Measurements from ENCODE around the gene CCNH.

CCNH gene

GRCh38 chr5:87412630-87413342, at the start of gene CCNH:
TSS of gene CCNH (minus strand) at chr5:87412930. CDS start at chr5:87412794, 136 bp downstream.
- DNase-seq (ENCODE audit: low read depth, low spot score): peak; percentile 93

GRCh38 chr5:87457706-87458105, 45.0 kb upstream of the CCNH start:
- DNase-seq (ENCODE audit: low read depth, low spot score): no peak

GRCh38 chr5:87453801-87454200, 41.1 kb upstream of the CCNH start:
- no peak for DNase-seq (ENCODE audit: low read depth, low spot score)

- DNase-seq (ENCODE audit: low read depth, low spot score): no peak
Observed at GRCh38 chr5:87452837-87453236, 40.1 kb upstream of the CCNH start.

- DNase-seq (ENCODE audit: low read depth, low spot score): no peak
Observed at GRCh38 chr5:87442419-87442818, 29.7 kb upstream of the CCNH start.

GRCh38 chr5:87438231-87438630, 25.5 kb upstream of the CCNH start:
- DNase-seq (ENCODE audit: low read depth, low spot score): no peak

- no peak for DNase-seq (ENCODE audit: low read depth, low spot score)
Observed at GRCh38 chr5:87437724-87438123, 25.0 kb upstream of the CCNH start.

- DNase-seq (ENCODE audit: low read depth, low spot score): no peak
Observed at GRCh38 chr5:87435144-87435694, 22.5 kb upstream of the CCNH start.

GRCh38 chr5:87434461-87434860, 21.7 kb upstream of the CCNH start:
- no peak for DNase-seq (ENCODE audit: low read depth, low spot score)

GRCh38 chr5:87433945-87434344, 21.2 kb upstream of the CCNH start:
- DNase-seq (ENCODE audit: low read depth, low spot score): no peak

GRCh38 chr5:87432460-87432859, 19.7 kb upstream of the CCNH start:
- no peak for DNase-seq (ENCODE audit: low read depth, low spot score)

GRCh38 chr5:87430863-87431457, 18.2 kb upstream of the CCNH start:
- no peak for DNase-seq (ENCODE audit: low read depth, low spot score)

- no peak for DNase-seq (ENCODE audit: low read depth, low spot score)
Observed at GRCh38 chr5:87423755-87424154, 11.0 kb upstream of the CCNH start.

GRCh38 chr5:87421307-87421706, 8.6 kb upstream of the CCNH start:
- no peak for DNase-seq (ENCODE audit: low read depth, low spot score)

GRCh38 chr5:87418506-87418905, 5.8 kb upstream of the CCNH start:
- no peak for DNase-seq (ENCODE audit: low read depth, low spot score)

- DNase-seq (ENCODE audit: low read depth, low spot score): no peak
Observed at GRCh38 chr5:87413343-87413645, 564 bp upstream of the CCNH start.

- peak; percentile 11 for DNase-seq (ENCODE audit: low read depth, low spot score)
Observed at GRCh38 chr5:87411973-87412629, 629 bp downstream of the CCNH start.

GRCh38 chr5:87411586-87411972, 1.2 kb downstream of the CCNH start:
- no peak for DNase-seq (ENCODE audit: low read depth, low spot score)

- DNase-seq (ENCODE audit: low read depth, low spot score): no peak
Observed at GRCh38 chr5:87410931-87411330, 1.8 kb downstream of the CCNH start.

- DNase-seq (ENCODE audit: low read depth, low spot score): no peak
Observed at GRCh38 chr5:87408204-87408603, 4.5 kb downstream of the CCNH start.

GRCh38 chr5:87405472-87406155, 7.1 kb downstream of the CCNH start:
- DNase-seq (ENCODE audit: low read depth, low spot score): no peak

GRCh38 chr5:87404359-87404758, 8.4 kb downstream of the CCNH start:
- no peak for DNase-seq (ENCODE audit: low read depth, low spot score)

All from activated CD4-positive, CD25-positive, alpha-beta regulatory T cell treated with anti-CD3 and anti-CD28 coated beads, Interleukin-2, amount 50 U/mL, for 16 hours (primary cell).